Measurements from ENCODE around the gene BAZ1B.
A peak's percentile ranks its signal among the peaks of the same experiment; 100 is the strongest.
"Not testable (repeated sequence)": the region's sequence is repeated elsewhere in the genome, so short reads cannot be mapped to it uniquely, and the experiment has no call there.

The BAZ1B gene

GRCh38 chr7:73434701-73435069 lies 87.4 kb downstream of the BAZ1B start:
- TF ChIP-seq ZFX (IDR thresholded peaks at IDR 0.05; ENCODE audit: borderline replicate concordance) (no peak), CTCF (IDR thresholded peaks at IDR 0.05) (no peak)
- H3K27ac ChIP-seq = no peak overlapping the region

- H3K27ac ChIP-seq = peak overlapping the region; percentile 61
- TF ChIP-seq CTCF (IDR thresholded peaks at IDR 0.05) (peak; percentile 62), ZFX (IDR thresholded peaks at IDR 0.05; ENCODE audit: borderline replicate concordance) (no peak)
These were observed 88.0 kb downstream of the BAZ1B start for GRCh38 chr7:73433924-73434700.

GRCh38 chr7:73432676-73433075 lies 89.4 kb downstream of the BAZ1B start:
- no peak for TF ChIP-seq CTCF (IDR thresholded peaks at IDR 0.05)
- TF ChIP-seq ZFX (IDR thresholded peaks at IDR 0.05; ENCODE audit: borderline replicate concordance) = no peak
- no peak overlapping the region for H3K27ac ChIP-seq

- no peak for TF ChIP-seq ZFX (IDR thresholded peaks at IDR 0.05; ENCODE audit: borderline replicate concordance)
- TF ChIP-seq CTCF (IDR thresholded peaks at IDR 0.05) = no peak
- H3K27ac ChIP-seq = no peak overlapping the region
These were observed 90.9 kb downstream of the BAZ1B start for GRCh38 chr7:73431041-73431835.

- not testable (repeated sequence) for H3K27ac ChIP-seq
These were observed 91.6 kb downstream of the BAZ1B start for GRCh38 chr7:73430540-73430939.

- TF ChIP-seq ZFX (IDR thresholded peaks at IDR 0.05; ENCODE audit: borderline replicate concordance) (no peak), CTCF (IDR thresholded peaks at IDR 0.05) (no peak)
These were observed 92.2 kb downstream of the BAZ1B start for GRCh38 chr7:73429622-73430505.

GRCh38 chr7:73429215-73429614 lies 92.9 kb downstream of the BAZ1B start:
- TF ChIP-seq CTCF (IDR thresholded peaks at IDR 0.05) = no peak
- TF ChIP-seq ZFX (IDR thresholded peaks at IDR 0.05; ENCODE audit: borderline replicate concordance) = no peak
- no peak overlapping the region for H3K27ac ChIP-seq

More at GRCh38 chr7:73429622-73430505, 92.2 kb downstream of the BAZ1B start:
- H3K27ac ChIP-seq = no peak overlapping the region
